ENCODE data around the gene ADAMTS9. TPM values are rescaled to one million over a fixed set of nuclear protein-coding genes. Genes with fewer than 3 reads are reported as not detected.

The ADAMTS9 gene
- total and polyA plus RNA-seq, 2 donors (not counting 1 experiment from before 2014, with no cell fraction given) = not detected

- Mint-ChIP-seq H3K27me3 (peaks cover 40% of the 10 kb centered on the region), H3K4me1 (peaks cover under 1% of the 10 kb centered on the region), H3K9me3 (ENCODE audit: insufficient read depth) (no peaks in the 10 kb centered on the region), H3K27ac (no peak overlapping the region), H3K4me3 (no peak overlapping the region)
- H3K36me3 ChIP-seq (replicated peaks in 1 of 2; ENCODE audit: control extremely low read depth in 1 of 2, control insufficient read depth in 1 of 2, extremely low read depth in 1 of 2, insufficient read depth in 2 of 2, low read length in 1 of 2) = no peaks in the 10 kb centered on the region
- H3K9ac ChIP-seq (ENCODE audit: low read length) = no peak overlapping the region
- H3K27ac ChIP-seq (ENCODE audit: low read length in 2 of 2) = no peak overlapping the region
- CTCF ChIA-PET = no interaction called here
- ATAC-seq (ENCODE audit: low read depth) (no peak), DNase-seq (no peak)
- H4K20me1 ChIP-seq (ENCODE audit: control insufficient read depth, insufficient read depth, low read length, poor library complexity, severe bottlenecking) = no peaks in the 10 kb centered on the region
- no peaks in the 10 kb centered on the region for H3K79me2 ChIP-seq (ENCODE audit: control insufficient read depth, insufficient read depth, low read length)
- 53% methylated on average over 3 of the region's 5 CpGs for WGBS (ENCODE audit: insufficient coverage)
- H3K4me2 ChIP-seq (replicated peaks; ENCODE audit: low read depth, low read length, poor library complexity, severe bottlenecking) = no peak overlapping the region
- TF ChIP-seq EZH2 (IDR thresholded peaks at IDR 0.05; ENCODE audit: borderline replicate concordance, insufficient read depth, low read depth, low read length, poor library complexity, severe bottlenecking) = no peak
- no peak for TF ChIP-seq CTCF (IDR thresholded peaks at IDR 0.05)
- POLR2A ChIA-PET = no interaction called here
- intact Hi-C loops (cut with micrococcal nuclease) = no loop called here
- peak overlapping the region; percentile 16 for H2AFZ ChIP-seq (ENCODE audit: insufficient read depth, low read depth, low read length, poor library complexity, severe bottlenecking)
- H3K4me3 ChIP-seq (ENCODE audit: control extremely low read depth in 1 of 5, extremely low read depth in 1 of 5, insufficient read depth in 1 of 5, low read depth in 2 of 5, low read length in 4 of 5) = no peak overlapping the region
- H3K4me1 ChIP-seq (ENCODE audit: control insufficient read depth in 2 of 2, insufficient read depth in 2 of 2, low read length in 2 of 2) = no peaks in the 10 kb centered on the region
- H3K9me3 ChIP-seq (ENCODE audit: control extremely low read depth in 1 of 3, control insufficient read depth in 2 of 3, insufficient read depth in 1 of 3, low read length in 2 of 3) = no peaks in the 10 kb centered on the region
- peaks cover 0 to 3% (median 1%) of the 10 kb centered on the region in 4 experiments for H3K27me3 ChIP-seq (replicated peaks in 1 of 4; ENCODE audit: control extremely low read depth in 1 of 4, control insufficient read depth in 3 of 4, insufficient read depth in 4 of 4, low read length in 3 of 4)
These were observed 220.4 kb downstream of the ADAMTS9 start for GRCh38 chr3:64467255-64467944.

Small RNAs within 50 kb of the gene (small RNA-seq; reads per million reads assigned to genes)
- gene RNU6-739P (ENCODE audit: insufficient read length, low read depth, low replicate concordance) = not detected

All from B cell (primary cell).